WERI-Rb-1 (cell line): ENCODE results near the gene MAP1LC3B2.

Source experiments
- DNase-seq: peaks from one replicate; pipeline ENCODE4 v3.0.0-alpha.2; 2020
- H3K27ac ChIP-seq: fragments of 250-450 bp; sonication (Bioruptor Pico); 2 replicates; pipeline ENCODE4 v1.5.1; 2020; ENCODE audit warnings: mild to moderate bottlenecking, moderate library complexity
- H3K27me3 ChIP-seq: fragments of 250-450 bp; sonication (Bioruptor Pico); 2 replicates; pipeline ENCODE4 v1.5.1; 2021; ENCODE audit warnings: mild to moderate bottlenecking, low read depth, moderate library complexity; ENCODE audit not compliant: insufficient read depth, severe bottlenecking
- H3K36me3 ChIP-seq: fragments of 250-450 bp; sonication (Bioruptor Pico); 2 replicates; pipeline ENCODE4 v1.5.1; 2020; ENCODE audit warnings: mild to moderate bottlenecking, moderate library complexity
- H3K4me3 ChIP-seq: 2 replicates; pipeline ENCODE4 v1.5.1; 2011; ENCODE audit warnings: low read depth, mild to moderate bottlenecking, control low read depth, low read length
- H3K9me3 ChIP-seq: fragments of 250-450 bp; sonication (Bioruptor Pico); 2 replicates; pipeline ENCODE4 v1.5.1; 2021; ENCODE audit warnings: mild to moderate bottlenecking, moderate library complexity; ENCODE audit not compliant: severe bottlenecking
- TF ChIP-seq, protein P1 (sequence below): IDR thresholded peaks from 2 replicates; pipeline ENCODE4 v1.5.1; 2011; ENCODE audit warnings: low read depth, mild to moderate bottlenecking, control low read depth, inconsistent platforms, low read length

The MAP1LC3B2 gene

DNA sequence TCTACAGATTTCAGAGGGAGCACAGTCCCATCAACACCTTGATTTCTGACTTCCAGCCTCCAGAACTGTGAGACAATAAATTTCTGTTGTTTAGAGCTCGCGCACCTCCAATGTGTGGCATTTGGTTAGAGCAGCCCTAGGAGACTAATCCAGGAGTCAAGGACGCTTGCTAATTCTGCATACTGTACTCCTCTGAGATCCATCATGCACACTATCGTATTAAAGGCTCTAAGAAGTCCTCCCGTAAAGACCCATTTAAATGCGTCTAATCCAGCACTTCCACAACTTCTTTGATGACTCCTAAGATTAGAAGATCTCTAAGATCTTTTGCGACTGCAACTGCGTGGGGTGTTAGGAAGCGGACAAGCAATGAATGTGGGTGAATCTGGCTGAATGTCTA lies 30.4 kb downstream of the MAP1LC3B2 start:
- H3K36me3 ChIP-seq, result no peaks in the 10 kb centered on the region
- H3K27ac ChIP-seq, result no peak overlapping the region
- no peaks in the 10 kb centered on the region for H3K9me3 ChIP-seq
- TF ChIP-seq, protein P1, sequence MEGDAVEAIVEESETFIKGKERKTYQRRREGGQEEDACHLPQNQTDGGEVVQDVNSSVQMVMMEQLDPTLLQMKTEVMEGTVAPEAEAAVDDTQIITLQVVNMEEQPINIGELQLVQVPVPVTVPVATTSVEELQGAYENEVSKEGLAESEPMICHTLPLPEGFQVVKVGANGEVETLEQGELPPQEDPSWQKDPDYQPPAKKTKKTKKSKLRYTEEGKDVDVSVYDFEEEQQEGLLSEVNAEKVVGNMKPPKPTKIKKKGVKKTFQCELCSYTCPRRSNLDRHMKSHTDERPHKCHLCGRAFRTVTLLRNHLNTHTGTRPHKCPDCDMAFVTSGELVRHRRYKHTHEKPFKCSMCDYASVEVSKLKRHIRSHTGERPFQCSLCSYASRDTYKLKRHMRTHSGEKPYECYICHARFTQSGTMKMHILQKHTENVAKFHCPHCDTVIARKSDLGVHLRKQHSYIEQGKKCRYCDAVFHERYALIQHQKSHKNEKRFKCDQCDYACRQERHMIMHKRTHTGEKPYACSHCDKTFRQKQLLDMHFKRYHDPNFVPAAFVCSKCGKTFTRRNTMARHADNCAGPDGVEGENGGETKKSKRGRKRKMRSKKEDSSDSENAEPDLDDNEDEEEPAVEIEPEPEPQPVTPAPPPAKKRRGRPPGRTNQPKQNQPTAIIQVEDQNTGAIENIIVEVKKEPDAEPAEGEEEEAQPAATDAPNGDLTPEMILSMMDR, result peak; percentile 34; the same call in 1 of the 2 replicates
- no peak overlapping the region for H3K4me3 ChIP-seq
- no peaks in the 10 kb centered on the region for H3K27me3 ChIP-seq
- peak; percentile 58 for DNase-seq

DNA sequence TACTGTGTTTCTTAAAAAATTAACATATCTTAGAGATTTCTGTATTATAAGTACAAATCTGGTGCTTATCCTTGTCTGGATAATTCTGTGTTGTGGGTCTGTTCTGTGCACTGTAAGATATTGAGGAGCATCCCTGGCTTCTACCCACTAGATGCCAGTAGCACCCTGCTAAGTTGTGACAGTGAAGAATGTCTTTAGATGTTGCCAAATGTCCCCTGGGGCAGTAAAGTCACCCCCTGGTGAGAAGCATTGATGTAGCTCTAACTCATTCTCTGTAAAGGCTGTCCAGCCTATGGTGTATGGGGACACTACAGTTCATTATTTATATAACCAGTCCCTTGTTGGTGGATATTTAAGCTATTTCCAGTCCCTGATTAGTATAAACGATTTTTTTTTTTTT lies 31.4 kb downstream of the MAP1LC3B2 start:
- Histone ChIP-seq H3K27me3 (no peaks in the 10 kb centered on the region), H3K36me3 (no peaks in the 10 kb centered on the region), H3K4me3 (no peak overlapping the region), H3K9me3 (no peaks in the 10 kb centered on the region), H3K27ac (no peak overlapping the region)
- TF ChIP-seq, protein P1, result no peak
- no peak for DNase-seq

DNA sequence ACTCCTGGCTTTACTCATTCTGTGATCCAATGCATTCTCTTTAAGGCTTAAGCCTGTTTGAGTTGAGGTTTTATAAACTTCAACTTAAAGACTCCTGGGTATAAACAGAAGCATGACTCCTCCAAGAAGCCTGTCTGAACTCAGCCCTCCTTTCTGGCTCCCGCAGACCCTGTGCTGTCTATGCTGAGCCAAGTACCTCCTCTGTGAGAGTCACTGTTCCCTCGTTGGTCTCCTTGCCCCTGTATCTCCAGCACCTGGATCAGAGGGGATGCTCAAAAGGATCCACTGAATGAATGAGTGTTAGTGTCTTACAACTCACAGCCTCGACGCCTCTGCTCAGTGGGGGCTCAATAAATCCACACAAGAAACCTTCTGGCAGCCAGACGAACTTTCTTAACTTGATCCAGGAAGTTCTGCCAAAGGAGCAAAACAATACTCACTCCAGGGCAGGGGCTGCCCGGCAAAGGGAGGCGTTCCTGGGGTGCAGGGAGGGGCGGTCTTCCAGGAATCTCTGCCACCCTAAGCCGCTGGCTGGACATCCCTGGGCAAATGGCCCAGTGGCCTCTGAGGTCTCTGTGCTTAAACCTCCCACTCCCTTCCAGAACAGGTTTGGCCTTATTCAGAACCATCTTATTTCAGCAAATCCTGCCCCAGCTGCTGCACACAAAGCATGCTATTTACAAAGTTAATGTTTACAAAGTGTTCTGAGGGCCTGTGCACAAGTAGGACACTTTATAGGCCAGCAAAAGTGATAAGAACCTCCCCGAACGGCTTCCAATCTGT lies 32.9 kb downstream of the MAP1LC3B2 start:
- Histone ChIP-seq H3K27me3 (no peaks in the 10 kb centered on the region), H3K9me3 (no peaks in the 10 kb centered on the region), H3K27ac (no peak overlapping the region), H3K4me3 (no peak overlapping the region), H3K36me3 (no peaks in the 10 kb centered on the region)
- DNase-seq, result no peak
- TF ChIP-seq, protein P1, result no peak

DNA sequence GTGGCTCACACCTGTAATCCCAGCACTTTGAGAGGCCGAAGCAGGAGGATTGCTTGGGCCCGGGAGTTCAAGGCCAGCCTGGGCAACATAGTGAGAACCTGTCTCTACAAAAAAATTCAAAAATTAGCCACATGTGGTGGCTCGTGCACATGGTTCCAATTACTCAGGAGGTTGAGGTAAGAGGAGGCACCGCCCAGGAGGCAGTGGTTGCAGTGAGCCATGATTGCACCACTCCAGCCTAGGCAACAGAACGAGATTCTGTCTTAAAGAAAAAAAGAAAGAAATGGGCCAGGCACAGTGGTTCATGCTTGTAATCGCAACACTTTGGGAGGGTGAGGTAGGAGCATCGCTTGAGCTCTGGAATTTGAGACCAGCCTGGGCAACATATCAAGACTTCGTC lies 33.5 kb downstream of the MAP1LC3B2 start:
- Histone ChIP-seq H3K36me3 (no peaks in the 10 kb centered on the region), H3K9me3 (no peaks in the 10 kb centered on the region), H3K27ac (no peak overlapping the region), H3K27me3 (no peaks in the 10 kb centered on the region), H3K4me3 (no peak overlapping the region)
- no peak for DNase-seq
- TF ChIP-seq, protein P1, result no peak

- TF ChIP-seq, protein P1, result no peak
- Histone ChIP-seq H3K4me3 (no peak overlapping the region), H3K27me3 (no peaks in the 10 kb centered on the region), H3K27ac (no peak overlapping the region), H3K9me3 (no peaks in the 10 kb centered on the region), H3K36me3 (no peaks in the 10 kb centered on the region)
- DNase-seq, result no peak
These were observed 35.3 kb downstream of the MAP1LC3B2 start for GRCh38 chr12:116594325-116595038.
